Right cardiac atrium (tissue), 5 donors: ENCODE measurements around the gene LASP1. TPM values are rescaled to one million over a fixed set of nuclear protein-coding genes. Genes with fewer than 3 reads are reported as not detected.
A peak's percentile ranks its signal among the peaks of the same experiment; 100 is the strongest.

Source experiments
- ATAC-seq, 2 donors: fragments of 200-7000 bp; cut with Tn5 transposase; one replicate each; pipeline versions ENCODE4 v1.8.0 to v1.9.1; 2020; ENCODE audit warnings: moderate library complexity in 2 of 2, mild to moderate bottlenecking in 1 of 2
- DNase-seq, 3 donors: peaks; one replicate each; pipeline ENCODE4 v3.0.0-alpha.2; 2020
- H3K27ac ChIP-seq: one replicate; pipeline ENCODE4 v1.5.1; 2013; ENCODE audit warnings: mild to moderate bottlenecking, low read length, control low read depth, moderate library complexity
- H3K27me3 ChIP-seq: one replicate; pipeline ENCODE4 v1.6.1; 2013; ENCODE audit not compliant: control insufficient read depth, insufficient read depth
- H3K4me1 ChIP-seq: one replicate; pipeline ENCODE4 v1.6.1; 2013; ENCODE audit warnings: low read length; ENCODE audit not compliant: control insufficient read depth, insufficient read depth
- H3K4me3 ChIP-seq: one replicate; pipeline ENCODE4 v1.5.1; 2013; ENCODE audit warnings: low read length, control low read depth
- H3K9me3 ChIP-seq: one replicate; pipeline ENCODE4 v1.6.1; 2013; ENCODE audit warnings: low read length; ENCODE audit not compliant: control insufficient read depth
- WGBS: extraction: QIAGEN DNeasy Blood & Tissue Kit; methylation state at CpG from one replicate; pipeline ENCODE4 v1.1.7; 2013; 5-methylcytosine and 5-hydroxymethylcytosine counted together
- intact Hi-C, 4 donors: fragments of 100-400 bp; cut with DNase I; formaldehyde crosslinking; loops; one replicate each; pipeline versions ENCODE4 v1.11.0 to v1.14.0; 2022 to 2023
- polyA plus RNA-seq: library from polyadenylated mRNA; stranded (reverse); fragments of 200-250 nt; gene quantifications from one replicate; pipeline ENCODE4 v1.2.3, GENCODE V29; 2013
- total RNA-seq, 4 donors: library from RNA; stranded (reverse); fragmentation: NEBNext Ultra II Directional; extraction: Animal tissue kit (Norgen Biotek cat#: 25700); gene quantifications; one replicate each; pipeline ENCODE4 v1.2.1, GENCODE V29; 2021
- donor health status: healthy with polysubstance abuse.
- donor health status: DM: no; HTN: yes; CAD: no.
- donor health status: DM: no; HTN: no; CAD: no.
- donor health status: DM: no; HTN: yes; CAD: no; lungs with severe emphysema.
- donor health status: DM: yes; HTN: yes; CAD: no.

Gene LASP1
- total and polyA plus RNA-seq, 5 donors = 23.8 to 39.6 (median 34.8) TPM

- Histone ChIP-seq H3K4me3 (no peak overlapping the region), H3K27me3 (no peaks in the 10 kb centered on the region), H3K9me3 (no peaks in the 10 kb centered on the region), H3K4me1 (peaks cover 42% of the 10 kb centered on the region), H3K27ac (peak overlapping the region; percentile 1)
- no peak for ATAC-seq
- WGBS = 60% methylated on average over 11 of the region's 11 CpGs
- peak in 2 of 3 donors; percentile 52 to 80 for DNase-seq
- intact Hi-C loops = no loop called here
These were observed 29.0 kb downstream of the LASP1 start for GRCh38 chr17:38898812-38899348.

- intact Hi-C loops = no loop called here
- no peak for ATAC-seq
- no peaks in the 10 kb centered on the region for H3K9me3 ChIP-seq
- H3K27ac ChIP-seq = no peak overlapping the region
- H3K4me1 ChIP-seq = peaks cover 40% of the 10 kb centered on the region
- no peak overlapping the region for H3K4me3 ChIP-seq
- no peaks in the 10 kb centered on the region for H3K27me3 ChIP-seq
- DNase-seq = no peak
- 80% methylated on average over 5 of the region's 5 CpGs for WGBS
These were observed 29.6 kb downstream of the LASP1 start for GRCh38 chr17:38899421-38899820.

GRCh38 chr17:38900978-38901656, 31.3 kb downstream of the LASP1 start:
- intact Hi-C loops = no loop called here
- H3K27ac ChIP-seq = peak overlapping the region; percentile 44
- peak in 2 of 3 donors; percentile 66 to 69 for DNase-seq

GRCh38 chr17:38903404-38903803, 33.5 kb downstream of the LASP1 start:
- Histone ChIP-seq H3K27me3 (no peaks in the 10 kb centered on the region), H3K4me3 (no peak overlapping the region), H3K9me3 (no peaks in the 10 kb centered on the region), H3K27ac (no peak overlapping the region), H3K4me1 (peaks cover 23% of the 10 kb centered on the region)
- no peak for ATAC-seq
- WGBS = 88% methylated on average over 6 of the region's 6 CpGs
- peak in 1 of 3 donors; percentile 2 for DNase-seq
- intact Hi-C loops = no loop called here

More at GRCh38 chr17:38900978-38901656, 31.3 kb downstream of the LASP1 start:
- no peaks in the 10 kb centered on the region for H3K27me3 ChIP-seq
- WGBS = 10% methylated on average over 10 of the region's 10 CpGs
- ATAC-seq = peak; percentile 72 to 75
- no peak overlapping the region for H3K4me3 ChIP-seq
- peaks cover 40% of the 10 kb centered on the region for H3K4me1 ChIP-seq
- H3K9me3 ChIP-seq = no peaks in the 10 kb centered on the region

GRCh38 chr17:38904892-38905291, 35.0 kb downstream of the LASP1 start:
- no peaks in the 10 kb centered on the region for H3K9me3 ChIP-seq
- H3K4me3 ChIP-seq = no peak overlapping the region
- no peak for ATAC-seq
- 95% methylated on average over 3 of the region's 3 CpGs for WGBS
- no peak for DNase-seq
- intact Hi-C loops = no loop called here
- H3K27me3 ChIP-seq = no peaks in the 10 kb centered on the region
- no peak overlapping the region for H3K27ac ChIP-seq
- H3K4me1 ChIP-seq = peaks cover 18% of the 10 kb centered on the region

- Histone ChIP-seq H3K27me3 (no peaks in the 10 kb centered on the region), H3K4me3 (no peak overlapping the region), H3K4me1 (peaks cover 18% of the 10 kb centered on the region), H3K27ac (no peak overlapping the region), H3K9me3 (no peaks in the 10 kb centered on the region)
- ATAC-seq (no peak), DNase-seq (peak in 2 of 3 donors; percentile 26 to 27)
- intact Hi-C loops = no loop called here
- 84% methylated on average over 10 of the region's 10 CpGs for WGBS
These were observed 35.5 kb downstream of the LASP1 start for GRCh38 chr17:38905375-38905774.

GRCh38 chr17:38906460-38907228, 36.8 kb downstream of the LASP1 start:
- intact Hi-C loops = no loop called here
- no peak overlapping the region for H3K27ac ChIP-seq
- DNase-seq (peak in 2 of 3 donors; percentile 19 to 28), ATAC-seq (no peak)
- H3K9me3 ChIP-seq = no peaks in the 10 kb centered on the region
- WGBS = 68% methylated on average over 7 of the region's 7 CpGs
- H3K4me3 ChIP-seq = no peak overlapping the region
- no peaks in the 10 kb centered on the region for H3K27me3 ChIP-seq
- H3K4me1 ChIP-seq = peaks cover 8% of the 10 kb centered on the region

GRCh38 chr17:38907930-38908675, 38.2 kb downstream of the LASP1 start:
- DNase-seq = peak in 2 of 3 donors; percentile 52 to 54
- intact Hi-C loops = no loop called here
- Histone ChIP-seq H3K27ac (peak overlapping the region; percentile 26), H3K4me3 (no peak overlapping the region), H3K4me1 (peaks cover 15% of the 10 kb centered on the region), H3K9me3 (no peaks in the 10 kb centered on the region), H3K27me3 (no peaks in the 10 kb centered on the region)
- 64% methylated on average over 15 of the region's 15 CpGs for WGBS
- peak in 1 of 2 donors; percentile 16 for ATAC-seq

- ATAC-seq = peak; percentile 25 to 58
- peaks cover 15% of the 10 kb centered on the region for H3K4me1 ChIP-seq
- peak in 2 of 3 donors; percentile 61 to 63 for DNase-seq
- no peaks in the 10 kb centered on the region for H3K27me3 ChIP-seq
- no peak overlapping the region for H3K4me3 ChIP-seq
- no peaks in the 10 kb centered on the region for H3K9me3 ChIP-seq
- intact Hi-C loops = no loop called here
- peak overlapping the region; percentile 25 for H3K27ac ChIP-seq
- 29% methylated on average over 8 of the region's 8 CpGs for WGBS
These were observed 38.9 kb downstream of the LASP1 start for GRCh38 chr17:38908676-38909181.

- 70% methylated on average over 5 of the region's 5 CpGs for WGBS
- Histone ChIP-seq H3K27me3 (no peaks in the 10 kb centered on the region), H3K4me1 (peaks cover 15% of the 10 kb centered on the region), H3K4me3 (no peak overlapping the region), H3K27ac (no peak overlapping the region), H3K9me3 (no peaks in the 10 kb centered on the region)
- peak in 1 of 3 donors; percentile 6 for DNase-seq
- intact Hi-C loops = no loop called here
- no peak for ATAC-seq
These were observed 40.5 kb downstream of the LASP1 start for GRCh38 chr17:38910325-38910724.
